ENCODE data around the gene LGR5.

GRCh38 chr12:71476513-71476912 lies 36.9 kb downstream of the LGR5 start:
- TF ChIP-seq CTCF (conservative IDR thresholded peaks at IDR 0.05) = no peak
- TF ChIP-seq EZH2 (IDR thresholded peaks at IDR 0.05; ENCODE audit: low read depth) = no peak
